ENCODE results near the gene CAMK2G. TPM values are rescaled to one million over a fixed set of nuclear protein-coding genes. Genes with fewer than 3 reads are reported as not detected.

The CAMK2G gene
- total RNA-seq, 1 experiment from 2014 or later, result 41.4 TPM

GRCh38 chr10:73813333-73813732 is 61.0 kb downstream of the CAMK2G start:
- TF ChIP-seq REST (IDR thresholded peaks at IDR 0.05; ENCODE audit: insufficient read depth in 1 of 2, low read depth in 2 of 2, low read length in 1 of 2) (no peak), TCF7L2 (IDR thresholded peaks at IDR 0.05; ENCODE audit: low read depth, low read length) (no peak), SIN3A (IDR thresholded peaks at IDR 0.05; ENCODE audit: borderline replicate concordance, insufficient read depth, low read depth, low read length) (no peak), POLR2AphosphoS5 (IDR thresholded peaks at IDR 0.05; ENCODE audit: low read depth, low read length) (no peak), CTCF (IDR thresholded peaks at IDR 0.05) (no peak)
- POLR2A ChIA-PET, result interaction anchor here (0.7 kb wide), 1 partner anchor 19 kb away, joined by 8 read pairs; no protein-coding TSS in a partner anchor
- Histone ChIP-seq H3K27me3 (ENCODE audit: control insufficient read depth, insufficient read depth, low read length) (no peaks in the 10 kb centered on the region), H3K4me1 (ENCODE audit: control insufficient read depth, insufficient read depth, low read length) (0 out of 2 replicates have a peak, but pooled peaks cover 9% of the 10 kb centered on the region), H3K9me3 (ENCODE audit: control insufficient read depth, insufficient read depth, low read depth, low read length) (no peaks in the 10 kb centered on the region), H3K36me3 (ENCODE audit: control insufficient read depth, insufficient read depth, low read length) (peaks cover 7% of the 10 kb centered on the region; the same call in 1 of the 2 replicates), H3K4me3 (ENCODE audit: low read depth in 2 of 2, low read length in 2 of 2) (no peak overlapping the region), H3K27ac (ENCODE audit: low read length) (no peak overlapping the region)
- intact Hi-C loops (cut with micrococcal nuclease; ENCODE audit: unreplicated experiment) (no loop called here), in situ Hi-C loops (cut with HindIII; ENCODE audit: low pct_unique_long_range_greater_than_20kb, low sequenced_read_pairs) (no loop called here)
- DNase-seq (ENCODE audit: low read depth, low spot score), result no peak
- CTCF ChIA-PET, result no interaction called here
- ATAC-seq, result no peak
- BruUV-seq (replicated peaks), result no TSS peak

GRCh38 chr10:73812657-73813056 is 61.7 kb downstream of the CAMK2G start:
- no TSS peak for BruUV-seq (replicated peaks)
- no peak for TF ChIP-seq TCF7L2 (IDR thresholded peaks at IDR 0.05; ENCODE audit: low read depth, low read length)
- TF ChIP-seq POLR2AphosphoS5 (IDR thresholded peaks at IDR 0.05; ENCODE audit: low read depth, low read length), result no peak
- TF ChIP-seq REST (IDR thresholded peaks at IDR 0.05; ENCODE audit: insufficient read depth in 1 of 2, low read depth in 2 of 2, low read length in 1 of 2), result no peak
- TF ChIP-seq SIN3A (IDR thresholded peaks at IDR 0.05; ENCODE audit: borderline replicate concordance, insufficient read depth, low read depth, low read length), result no peak
- no peak for TF ChIP-seq CTCF (IDR thresholded peaks at IDR 0.05)
- intact Hi-C loops (cut with micrococcal nuclease; ENCODE audit: unreplicated experiment) (no loop called here), in situ Hi-C loops (cut with HindIII; ENCODE audit: low pct_unique_long_range_greater_than_20kb, low sequenced_read_pairs) (no loop called here)
- ChIA-PET CTCF (interaction anchor here (0.9 kb wide), 1 partner anchor 59 kb away, joined by 3 read pairs; no protein-coding TSS in a partner anchor), POLR2A (interaction anchor here (0.6 kb wide), 1 partner anchor 75 kb away, joined by 7 read pairs; no protein-coding TSS in a partner anchor)
- peak overlapping the region; percentile 56; the same call in 1 of the 2 replicates for H3K27ac ChIP-seq (ENCODE audit: low read length)
- no peak overlapping the region for H3K4me3 ChIP-seq (ENCODE audit: low read depth in 2 of 2, low read length in 2 of 2)
- no peak for ATAC-seq
- 0 out of 2 replicates have a peak, but pooled peaks cover 9% of the 10 kb centered on the region for H3K4me1 ChIP-seq (ENCODE audit: control insufficient read depth, insufficient read depth, low read length)
- peaks cover 7% of the 10 kb centered on the region; the same call in 1 of the 2 replicates for H3K36me3 ChIP-seq (ENCODE audit: control insufficient read depth, insufficient read depth, low read length)
- DNase-seq (ENCODE audit: low read depth, low spot score), result no peak
- H3K27me3 ChIP-seq (ENCODE audit: control insufficient read depth, insufficient read depth, low read length), result no peaks in the 10 kb centered on the region
- H3K9me3 ChIP-seq (ENCODE audit: control insufficient read depth, insufficient read depth, low read depth, low read length), result no peaks in the 10 kb centered on the region

Data from Panc1 (cell line).